Right ventricle myocardium superior (tissue), 1 donor: ENCODE measurements around the gene UBA5. TPM values are rescaled to one million over a fixed set of nuclear protein-coding genes. Genes with fewer than 3 reads are reported as not detected.

Source experiments
- ATAC-seq: fragments of 200-7000 bp; cut with Tn5 transposase; one replicate; pipeline ENCODE4 v1.9.1; 2020; ENCODE audit warnings: mild to moderate bottlenecking; ENCODE audit not compliant: poor library complexity
- DNase-seq: peaks from one replicate; pipeline ENCODE4 v3.0.0-alpha.2; 2020
- intact Hi-C: fragments of 100-400 bp; cut with DNase I; formaldehyde crosslinking; loops from one replicate; pipeline ENCODE4 v1.11.2; 2022
- total RNA-seq: library from RNA; stranded (reverse); fragmentation: NEBNext Ultra II Directional; extraction: Animal tissue kit (Norgen Biotek cat#: 25700); gene quantifications from one replicate; pipeline ENCODE4 v1.2.1, GENCODE V29; 2021
- donor health status: DM: no; HTN: yes; CAD: no; lungs with severe emphysema.

Gene UBA5
- total RNA-seq, 1 donor from 2014 or later = 38.8 TPM

DNA sequence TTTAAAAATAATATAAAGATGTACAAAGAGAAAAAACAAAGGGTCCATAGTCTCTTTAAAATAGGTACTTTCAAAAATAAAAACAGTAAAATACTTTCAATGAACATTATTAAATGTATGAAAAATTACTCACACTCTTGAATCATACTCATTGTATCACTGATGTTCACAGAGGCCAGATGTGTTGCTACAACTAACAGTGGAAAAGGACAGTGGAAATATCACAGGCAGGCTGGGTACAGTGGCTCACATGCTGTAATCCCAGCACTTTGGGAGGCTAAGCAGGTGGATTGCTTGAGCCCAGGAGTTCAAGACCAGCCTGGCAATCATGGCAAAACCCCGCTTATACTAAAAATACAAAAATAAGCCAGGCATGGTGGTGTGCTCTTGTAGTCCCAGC, 35.3 kb downstream of the UBA5 start:
- DNase-seq = no peak
- no peak for ATAC-seq
- intact Hi-C loops = no loop called here

DNA sequence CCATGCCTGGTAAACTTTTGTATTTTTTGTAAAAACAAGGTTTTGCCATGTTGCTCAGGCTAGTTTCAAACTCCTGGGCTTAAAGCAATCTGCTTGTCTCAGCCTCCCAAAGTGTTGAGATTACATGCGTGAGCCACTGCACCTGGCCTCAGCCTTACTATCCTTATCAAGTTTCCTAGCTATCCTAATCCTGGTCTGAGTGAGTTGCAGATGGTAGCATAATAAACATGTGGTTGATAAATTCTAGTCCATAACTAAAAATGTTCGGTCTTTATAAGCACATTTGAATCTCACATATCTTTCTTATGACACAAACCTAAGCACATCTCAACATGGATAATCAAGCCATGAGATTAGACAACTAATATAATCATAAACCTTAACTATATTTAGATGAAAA, 43.6 kb downstream of the UBA5 start:
- no peak for ATAC-seq
- intact Hi-C loops = no loop called here
- no peak for DNase-seq

DNA sequence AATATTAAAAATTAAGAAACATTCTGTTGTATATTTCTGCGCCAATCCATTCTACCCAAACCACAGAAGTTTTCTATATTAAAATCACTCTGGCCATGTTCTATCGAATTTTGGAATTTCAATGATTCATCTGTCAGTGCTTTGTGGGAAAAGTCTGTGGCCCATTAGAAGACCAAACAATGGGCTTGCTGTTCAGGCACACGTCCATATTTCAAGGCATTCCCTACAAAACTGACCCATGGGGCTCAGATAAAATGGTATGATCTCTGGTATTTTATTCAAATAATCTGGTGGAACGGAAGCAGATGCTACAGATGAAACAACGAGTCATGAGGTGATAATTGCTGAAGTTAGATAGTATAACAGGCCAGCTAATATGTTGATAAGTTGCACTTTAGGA, 49.6 kb downstream of the UBA5 start:
- no peak for DNase-seq
- no peak for ATAC-seq
- intact Hi-C loops = no loop called here

DNA sequence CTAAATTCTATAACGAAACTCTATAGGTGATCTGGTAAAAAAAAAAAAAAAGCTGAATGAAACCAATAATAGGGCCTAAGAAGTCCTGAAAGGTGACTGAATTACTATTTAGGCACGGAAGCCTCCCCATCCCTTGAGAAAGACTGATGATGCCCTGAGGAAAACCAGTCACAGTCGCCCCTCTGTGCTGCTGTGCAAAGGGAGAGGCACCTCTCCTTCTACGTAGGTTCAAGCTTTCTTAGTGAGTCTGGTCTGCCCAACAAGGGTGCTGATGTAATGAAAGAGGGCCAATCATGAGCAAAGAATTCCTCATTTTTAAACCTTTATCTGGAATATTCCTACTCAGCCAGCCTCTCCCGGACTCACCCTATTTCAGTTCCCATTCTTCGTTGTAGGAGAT, 50.2 kb downstream of the UBA5 start:
- ATAC-seq = no peak
- DNase-seq = no peak
- intact Hi-C loops = no loop called here

DNA sequence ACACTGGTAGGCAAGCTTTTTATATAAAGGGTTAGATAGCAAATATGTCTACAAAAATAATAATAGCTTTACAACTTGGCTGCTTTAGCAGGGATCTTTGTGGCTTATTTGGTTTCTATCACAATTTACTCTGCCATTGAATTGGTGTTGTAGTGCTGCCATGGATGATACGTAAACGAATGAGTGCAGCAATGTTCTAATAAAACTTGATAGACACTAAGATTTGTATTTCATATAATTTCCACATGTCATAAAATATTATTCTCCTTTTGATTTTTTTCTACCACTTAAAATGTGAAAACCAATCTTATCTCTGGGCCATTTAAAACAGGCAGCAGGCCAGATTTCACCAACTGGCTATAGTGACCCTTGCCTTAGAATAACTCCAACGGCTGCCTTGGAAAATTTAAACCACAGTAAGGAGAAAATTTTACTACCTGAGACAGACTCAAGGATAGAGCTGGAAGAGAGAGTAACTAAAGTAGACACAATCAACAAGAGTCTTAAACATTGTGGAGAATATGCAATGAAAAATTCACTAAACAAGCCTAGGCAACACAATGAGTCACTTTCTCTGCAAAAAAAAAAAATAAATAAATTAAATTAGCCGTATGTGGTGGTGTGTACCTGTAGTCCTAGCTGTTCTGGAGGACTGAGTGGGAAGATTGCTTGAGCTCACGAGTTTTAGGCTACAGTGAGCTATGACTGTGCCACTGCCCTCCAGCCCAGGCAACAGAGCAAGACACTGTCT, 54.0 kb downstream of the UBA5 start:
- ATAC-seq (no peak), DNase-seq (no peak)
- intact Hi-C loops = no loop called here

DNA sequence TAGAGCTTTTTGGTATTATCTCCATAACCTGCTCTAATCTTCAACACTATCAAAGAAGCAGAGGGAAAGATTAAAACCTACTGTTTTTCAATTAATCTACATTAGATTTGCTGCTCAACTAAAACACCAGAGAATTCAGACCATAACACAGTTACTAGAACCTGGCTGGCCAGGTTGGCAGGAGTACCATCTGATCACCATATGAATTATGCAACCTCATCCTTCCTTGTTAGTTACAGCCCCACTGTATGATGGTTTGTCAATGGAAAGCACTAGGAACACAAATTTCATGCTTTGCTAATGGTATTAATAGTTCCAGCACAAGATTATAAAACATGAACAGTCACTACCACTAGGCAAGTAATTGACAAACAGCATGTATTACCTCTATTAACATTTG, 56.2 kb downstream of the UBA5 start:
- no peak for DNase-seq
- ATAC-seq = no peak
- intact Hi-C loops = no loop called here

DNA sequence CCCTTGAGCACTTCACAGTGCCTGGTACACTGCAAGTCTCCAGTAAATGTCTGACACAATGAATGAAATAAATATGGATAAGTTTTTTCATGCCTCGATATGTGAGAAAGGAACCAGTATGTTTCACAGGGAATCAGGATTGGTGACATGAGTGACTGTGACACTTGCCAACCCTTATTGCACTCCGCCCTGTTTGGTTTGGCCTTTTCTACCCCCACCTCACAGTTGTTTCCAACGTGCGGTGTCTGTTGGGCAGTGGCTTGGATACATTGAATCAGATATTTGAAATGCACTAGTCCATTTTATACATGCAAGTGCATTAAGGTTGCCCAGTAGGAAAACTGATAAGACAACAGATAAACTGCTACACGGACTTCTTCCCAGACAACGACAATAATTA, 60.1 kb downstream of the UBA5 start:
- intact Hi-C loops = loop anchor here (10.0 kb wide), 1 partner anchor 865 kb away; no protein-coding TSS in a partner anchor
- ATAC-seq = no peak
- DNase-seq = no peak

DNA sequence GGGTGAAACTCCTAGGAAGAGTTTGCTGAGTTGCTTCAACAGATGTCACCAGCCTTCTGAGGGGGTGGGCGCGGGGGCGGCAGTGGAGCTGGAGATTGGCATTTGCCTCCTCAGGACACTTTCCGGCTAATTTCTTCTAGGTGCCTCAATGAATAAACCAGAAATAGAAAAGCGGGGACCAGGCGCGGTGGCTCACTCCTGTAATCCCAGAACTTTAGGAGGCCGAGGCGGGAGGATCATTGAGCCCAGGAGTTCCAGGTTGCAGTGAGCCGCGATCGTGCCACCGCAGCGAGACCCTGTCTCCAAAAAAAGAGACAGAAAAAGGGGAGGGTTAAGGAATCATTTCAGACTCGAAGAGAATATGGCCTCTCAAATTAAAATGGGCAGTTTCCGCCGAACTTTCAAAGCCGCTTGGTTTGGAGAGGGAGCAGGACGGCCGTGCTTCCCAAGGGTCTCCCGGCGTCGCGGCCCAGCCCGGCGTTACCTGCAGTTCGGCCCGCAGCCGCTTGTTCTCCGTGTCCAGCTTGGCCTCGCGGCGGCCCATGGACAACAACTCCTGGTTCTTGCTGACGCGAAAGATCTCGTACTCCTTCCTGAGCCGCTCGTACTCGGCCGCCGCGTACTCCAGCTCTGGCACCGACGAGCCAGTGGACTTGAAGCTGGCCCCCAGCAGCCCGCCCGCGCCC, 61.5 kb downstream of the UBA5 start:
- intact Hi-C loops = loop anchor here (10.0 kb wide), 1 partner anchor 863 kb away; no protein-coding TSS in a partner anchor
- DNase-seq (peak; percentile 86), ATAC-seq (peak; percentile 36)

DNA sequence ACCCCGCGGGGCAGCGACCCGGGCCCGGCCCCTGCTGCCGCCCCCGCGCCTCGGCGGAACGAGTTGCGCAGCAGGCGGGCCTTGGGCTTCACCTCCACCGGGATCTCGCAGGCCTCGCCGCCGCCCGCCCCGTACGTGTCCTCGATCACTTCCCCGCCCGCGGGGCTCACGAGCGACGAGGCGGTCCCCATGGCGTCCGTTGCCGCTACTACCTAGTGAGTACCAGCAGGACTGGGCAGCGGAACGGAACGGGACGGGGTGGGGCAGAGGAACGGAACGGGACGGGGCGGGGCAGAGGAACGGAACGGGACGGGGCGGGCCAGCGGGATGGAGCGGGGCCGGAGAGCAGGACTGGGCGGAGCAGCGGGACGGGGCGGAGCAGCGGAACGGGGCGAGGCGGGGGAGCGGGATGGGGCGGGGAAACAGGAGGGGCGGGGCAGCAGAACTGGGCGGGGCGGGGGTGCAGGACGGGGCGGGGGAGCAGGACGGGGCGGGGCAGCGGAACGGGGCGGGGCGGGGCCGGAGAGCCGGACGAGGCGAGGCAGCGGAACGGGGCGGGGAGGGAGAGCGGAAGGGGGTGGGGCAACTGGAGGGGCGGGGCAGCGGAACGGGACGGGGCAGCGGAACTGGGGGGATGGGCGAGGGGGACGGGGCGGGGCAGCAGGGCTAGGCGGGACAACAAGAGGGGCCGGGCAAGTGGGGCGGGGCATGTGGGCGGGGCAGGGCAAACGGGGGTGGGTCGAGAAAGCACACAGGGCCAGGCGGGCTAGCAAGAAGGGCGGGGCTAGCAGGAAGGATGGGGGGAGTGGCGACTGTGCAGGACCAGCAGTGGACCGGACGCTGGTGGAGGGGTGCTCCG, 62.3 kb downstream of the UBA5 start, which contains the start of gene NPHP3:
NPHP3 (minus strand) TSS at position 245 of the 859 bp plus-strand sequence; CDS start at position 191, 54 bp downstream.
- ATAC-seq = peak; percentile 92

DNA sequence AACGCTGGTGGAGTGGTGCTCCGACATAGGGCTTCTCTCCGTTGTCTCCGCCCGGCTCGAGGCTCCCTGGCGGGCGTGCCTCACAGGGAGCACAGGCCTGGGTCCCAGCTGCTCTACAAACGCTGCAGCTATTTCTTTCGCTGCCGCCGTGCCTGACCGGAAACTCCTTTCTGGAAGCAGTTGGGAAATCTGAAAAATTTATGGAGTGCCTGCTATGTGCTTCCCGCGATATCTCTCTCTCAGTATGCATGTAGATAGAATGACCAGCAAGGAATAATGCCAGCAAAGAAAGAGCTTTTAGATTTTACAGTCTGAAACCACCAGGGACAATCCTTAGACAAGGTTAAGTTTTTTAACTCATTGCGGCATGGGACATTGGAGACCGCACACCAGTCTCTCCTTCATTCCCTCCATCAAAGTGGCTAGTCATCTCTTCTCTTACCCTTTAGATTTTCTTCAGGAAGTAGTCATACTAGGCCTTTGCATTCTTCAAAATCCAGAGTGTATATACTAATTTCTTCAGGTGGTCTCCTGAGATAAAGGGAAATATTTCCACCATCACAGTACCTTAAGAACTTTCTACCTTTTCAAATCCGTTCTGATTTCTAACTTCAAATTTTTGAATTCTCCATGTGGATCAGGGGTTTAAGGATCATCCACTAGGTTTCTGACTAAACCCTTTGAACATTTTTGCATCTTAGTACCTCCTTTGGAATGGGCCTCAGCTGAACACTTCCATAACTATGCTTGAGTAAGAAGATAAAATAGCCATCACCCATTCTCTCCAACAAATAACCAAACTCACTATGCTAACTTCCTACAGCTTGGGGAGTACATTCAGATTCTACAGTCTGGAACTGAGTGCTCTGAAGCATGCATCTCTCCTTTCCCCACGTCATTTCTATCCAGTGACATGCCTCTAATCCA, 63.2 kb downstream of the UBA5 start:
- no peak for ATAC-seq
- intact Hi-C loops = loop anchor here (10.0 kb wide), 1 partner anchor 862 kb away; no protein-coding TSS in a partner anchor
- no peak for DNase-seq

More for the DNA sequence above, 62.3 kb downstream of the UBA5 start, which contains the start of gene NPHP3:
- intact Hi-C loops = loop anchor here (10.0 kb wide), 1 partner anchor 862 kb away; no protein-coding TSS in a partner anchor
- peak; percentile 97 for DNase-seq

DNA sequence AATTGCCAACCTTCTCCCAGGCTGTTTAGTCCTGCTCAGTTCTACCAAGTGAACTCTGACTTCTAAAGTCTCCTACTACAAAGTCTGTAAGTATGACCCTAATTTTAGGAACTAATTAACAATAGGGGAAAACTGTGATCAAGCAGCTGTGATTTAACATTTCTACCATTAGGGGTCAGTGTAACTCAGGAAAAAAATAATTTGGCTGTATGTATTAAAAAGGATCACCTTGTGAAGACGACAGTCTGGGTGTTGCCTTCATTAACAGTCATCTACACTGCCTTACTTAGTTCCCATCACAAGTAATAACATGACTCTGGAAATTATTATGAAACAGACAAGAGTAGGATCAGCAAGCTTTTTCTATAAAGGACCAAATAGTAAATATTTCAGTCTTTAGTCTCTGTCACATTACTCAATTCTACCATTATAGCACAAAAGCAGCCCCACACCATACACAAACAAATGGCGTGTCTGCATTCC, 66.3 kb downstream of the UBA5 start:
- intact Hi-C loops = loop anchor here (5.0 to 10.0 kb wide), 2 partner anchors 656 to 858 kb away; no protein-coding TSS in a partner anchor
- DNase-seq = no peak
- ATAC-seq = no peak

Other genes starting within 250 kb of the UBA5 start
- 25.7 TPM for gene DNAJC13, start 242.8 kb upstream of the UBA5 start, total RNA-seq
- gene ACKR4, start 63.1 kb upstream of the UBA5 start, total RNA-seq = 2.9 TPM
- gene ACAD11, start 520 bp upstream of the UBA5 start, total RNA-seq = 14.7 TPM
- gene NPHP3, start 62.1 kb downstream of the UBA5 start, total RNA-seq = 9.3 TPM